ENCODE data around the gene GRWD1.

The GRWD1 gene

DNA sequence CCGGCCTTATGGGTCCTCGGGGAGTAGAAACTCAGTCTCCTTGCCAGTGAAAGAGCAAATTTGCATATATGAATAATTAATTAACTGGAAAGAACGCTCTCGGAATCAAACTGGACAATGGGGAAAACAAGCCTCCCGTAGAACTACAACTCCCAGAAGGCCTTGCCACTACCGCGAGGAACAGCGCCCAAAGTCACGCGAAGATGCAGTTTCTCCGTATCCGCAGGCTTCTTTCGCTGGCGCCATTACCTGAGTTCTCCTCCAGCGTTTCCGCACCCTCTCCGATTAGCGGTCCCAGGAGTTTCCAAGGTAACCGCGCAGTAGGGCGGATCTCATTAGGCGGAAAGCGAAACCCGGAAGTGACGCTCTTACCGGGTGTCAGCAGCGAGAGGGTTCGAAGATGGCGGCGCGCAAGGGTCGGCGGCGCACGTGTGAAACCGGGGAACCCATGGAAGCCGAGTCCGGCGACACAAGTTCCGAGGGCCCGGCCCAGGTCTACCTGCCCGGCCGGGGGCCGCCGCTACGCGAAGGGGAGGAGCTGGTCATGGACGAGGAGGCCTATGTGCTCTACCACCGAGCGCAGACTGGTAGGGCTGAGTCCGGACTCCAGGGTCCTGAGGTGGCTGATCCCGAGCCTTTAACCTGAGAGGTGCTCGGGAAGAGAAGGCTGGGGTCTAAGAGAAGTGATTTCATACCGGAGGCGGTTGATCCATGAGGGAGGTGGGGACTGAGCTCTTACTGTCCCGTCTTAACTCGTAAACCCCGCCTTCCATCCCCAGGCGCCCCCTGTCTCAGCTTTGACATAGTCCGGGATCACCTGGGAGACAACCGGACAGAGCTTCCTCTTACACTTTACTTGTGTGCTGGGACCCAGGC lies at the start of gene GRWD1:
Gene GRWD1 (plus strand): TSS at position 378 of the 876 bp plus-strand sequence. CDS start 23 bp downstream, at position 401.
- Histone ChIP-seq H3K27me3 (ENCODE audit: control insufficient read depth in 1 of 2, insufficient read depth in 2 of 2, low read length in 2 of 2) (peaks cover 22 to 23% of the 10 kb centered on the region in 2 donors), H3K27ac (ENCODE audit: low read depth, low read length) (peak within 1 kb of the TSS; percentile 89), H3K4me1 (ENCODE audit: control insufficient read depth in 1 of 2, insufficient read depth in 2 of 2, low read length in 2 of 2) (peaks cover 12 to 22% of the 10 kb centered on the region in 2 donors), H3K36me3 (ENCODE audit: control insufficient read depth in 1 of 2, insufficient read depth in 2 of 2, low read length in 2 of 2) (peaks cover 14 to 36% of the 10 kb centered on the region in 2 donors), H3K9ac (ENCODE audit: low read depth in 1 of 2, low read length in 2 of 2) (peak within 1 kb of the TSS; percentile 68 to 80), H3K4me3 (ENCODE audit: low read depth in 1 of 2, low read length in 2 of 2) (peak within 1 kb of the TSS; percentile 92 to 98), H3K9me3 (ENCODE audit: control insufficient read depth in 1 of 2, low read length in 2 of 2) (no peaks in the 10 kb centered on the region)

- peaks cover 28 to 30% of the 10 kb centered on the region in 2 donors for H3K4me1 ChIP-seq (ENCODE audit: control insufficient read depth in 1 of 2, insufficient read depth in 2 of 2, low read length in 2 of 2)
- no peak overlapping the region for H3K9ac ChIP-seq (ENCODE audit: low read depth in 1 of 2, low read length in 2 of 2)
- H3K9me3 ChIP-seq (ENCODE audit: control insufficient read depth in 1 of 2, low read length in 2 of 2), result no peaks in the 10 kb centered on the region
- no peak overlapping the region for H3K4me3 ChIP-seq (ENCODE audit: low read depth in 1 of 2, low read length in 2 of 2)
- peaks cover 55% of the 10 kb centered on the region in 2 donors for H3K27me3 ChIP-seq (ENCODE audit: control insufficient read depth in 1 of 2, insufficient read depth in 2 of 2, low read length in 2 of 2)
- no peaks in the 10 kb centered on the region for H3K36me3 ChIP-seq (ENCODE audit: control insufficient read depth in 1 of 2, insufficient read depth in 2 of 2, low read length in 2 of 2)
- no peak overlapping the region for H3K27ac ChIP-seq (ENCODE audit: low read depth, low read length)
Measured at GRCh38 chr19:48396016-48396823, 49.6 kb upstream of the GRWD1 start.

- Histone ChIP-seq H3K27me3 (ENCODE audit: control insufficient read depth in 1 of 2, insufficient read depth in 2 of 2, low read length in 2 of 2) (peaks cover 55% of the 10 kb centered on the region in 2 donors), H3K4me3 (ENCODE audit: low read depth in 1 of 2, low read length in 2 of 2) (no peak overlapping the region), H3K36me3 (ENCODE audit: control insufficient read depth in 1 of 2, insufficient read depth in 2 of 2, low read length in 2 of 2) (no peaks in the 10 kb centered on the region), H3K4me1 (ENCODE audit: control insufficient read depth in 1 of 2, insufficient read depth in 2 of 2, low read length in 2 of 2) (peaks cover 28 to 30% of the 10 kb centered on the region in 2 donors), H3K27ac (ENCODE audit: low read depth, low read length) (no peak overlapping the region), H3K9ac (ENCODE audit: low read depth in 1 of 2, low read length in 2 of 2) (no peak overlapping the region), H3K9me3 (ENCODE audit: control insufficient read depth in 1 of 2, low read length in 2 of 2) (no peaks in the 10 kb centered on the region)
Measured at GRCh38 chr19:48396824-48397176, 49.0 kb upstream of the GRWD1 start.

- H3K27ac ChIP-seq (ENCODE audit: low read depth, low read length), result no peak overlapping the region
- H3K4me3 ChIP-seq (ENCODE audit: low read depth in 1 of 2, low read length in 2 of 2), result peak overlapping the region; percentile 65 to 75
- peaks cover 53% of the 10 kb centered on the region in 2 donors for H3K27me3 ChIP-seq (ENCODE audit: control insufficient read depth in 1 of 2, insufficient read depth in 2 of 2, low read length in 2 of 2)
Measured at GRCh38 chr19:48397263-48398101, 48.3 kb upstream of the GRWD1 start.

GRCh38 chr19:48398102-48398374 lies 47.7 kb upstream of the GRWD1 start:
- Histone ChIP-seq H3K27ac (ENCODE audit: low read depth, low read length) (no peak overlapping the region), H3K36me3 (ENCODE audit: control insufficient read depth in 1 of 2, insufficient read depth in 2 of 2, low read length in 2 of 2) (no peaks in the 10 kb centered on the region), H3K9ac (ENCODE audit: low read depth in 1 of 2, low read length in 2 of 2) (peak overlapping the region; percentile 56 to 84), H3K9me3 (ENCODE audit: control insufficient read depth in 1 of 2, low read length in 2 of 2) (no peaks in the 10 kb centered on the region), H3K4me3 (ENCODE audit: low read depth in 1 of 2, low read length in 2 of 2) (peak overlapping the region; percentile 65 to 75), H3K4me1 (ENCODE audit: control insufficient read depth in 1 of 2, insufficient read depth in 2 of 2, low read length in 2 of 2) (peaks cover 28 to 30% of the 10 kb centered on the region in 2 donors), H3K27me3 (ENCODE audit: control insufficient read depth in 1 of 2, insufficient read depth in 2 of 2, low read length in 2 of 2) (peaks cover 48% of the 10 kb centered on the region in 2 donors)

More at GRCh38 chr19:48397263-48398101, 48.3 kb upstream of the GRWD1 start:
- Histone ChIP-seq H3K36me3 (ENCODE audit: control insufficient read depth in 1 of 2, insufficient read depth in 2 of 2, low read length in 2 of 2) (no peaks in the 10 kb centered on the region), H3K9me3 (ENCODE audit: control insufficient read depth in 1 of 2, low read length in 2 of 2) (no peaks in the 10 kb centered on the region), H3K9ac (ENCODE audit: low read depth in 1 of 2, low read length in 2 of 2) (peak overlapping the region; percentile 56 to 84), H3K4me1 (ENCODE audit: control insufficient read depth in 1 of 2, insufficient read depth in 2 of 2, low read length in 2 of 2) (peaks cover 28 to 30% of the 10 kb centered on the region in 2 donors)

GRCh38 chr19:48398375-48399235 lies 47.2 kb upstream of the GRWD1 start:
- H3K27me3 ChIP-seq (ENCODE audit: control insufficient read depth in 1 of 2, insufficient read depth in 2 of 2, low read length in 2 of 2), result peaks cover 42 to 43% of the 10 kb centered on the region in 2 donors
- no peak overlapping the region for H3K9ac ChIP-seq (ENCODE audit: low read depth in 1 of 2, low read length in 2 of 2)
- H3K4me1 ChIP-seq (ENCODE audit: control insufficient read depth in 1 of 2, insufficient read depth in 2 of 2, low read length in 2 of 2), result peaks cover 28 to 30% of the 10 kb centered on the region in 2 donors
- no peaks in the 10 kb centered on the region for H3K9me3 ChIP-seq (ENCODE audit: control insufficient read depth in 1 of 2, low read length in 2 of 2)
- H3K36me3 ChIP-seq (ENCODE audit: control insufficient read depth in 1 of 2, insufficient read depth in 2 of 2, low read length in 2 of 2), result no peaks in the 10 kb centered on the region
- peak overlapping the region; percentile 65 to 75 for H3K4me3 ChIP-seq (ENCODE audit: low read depth in 1 of 2, low read length in 2 of 2)
- no peak overlapping the region for H3K27ac ChIP-seq (ENCODE audit: low read depth, low read length)

- no peaks in the 10 kb centered on the region for H3K36me3 ChIP-seq (ENCODE audit: control insufficient read depth in 1 of 2, insufficient read depth in 2 of 2, low read length in 2 of 2)
- peaks cover 18 to 26% of the 10 kb centered on the region in 2 donors for H3K4me1 ChIP-seq (ENCODE audit: control insufficient read depth in 1 of 2, insufficient read depth in 2 of 2, low read length in 2 of 2)
- H3K27me3 ChIP-seq (ENCODE audit: control insufficient read depth in 1 of 2, insufficient read depth in 2 of 2, low read length in 2 of 2), result peaks cover 29% of the 10 kb centered on the region in 2 donors
- H3K9me3 ChIP-seq (ENCODE audit: control insufficient read depth in 1 of 2, low read length in 2 of 2), result no peaks in the 10 kb centered on the region
- no peak overlapping the region for H3K27ac ChIP-seq (ENCODE audit: low read depth, low read length)
- H3K9ac ChIP-seq (ENCODE audit: low read depth in 1 of 2, low read length in 2 of 2), result no peak overlapping the region
- H3K4me3 ChIP-seq (ENCODE audit: low read depth in 1 of 2, low read length in 2 of 2), result peak overlapping the region in 1 of 2 donors; percentile 58
Measured at GRCh38 chr19:48400018-48400742, 45.6 kb upstream of the GRWD1 start.

DNA sequence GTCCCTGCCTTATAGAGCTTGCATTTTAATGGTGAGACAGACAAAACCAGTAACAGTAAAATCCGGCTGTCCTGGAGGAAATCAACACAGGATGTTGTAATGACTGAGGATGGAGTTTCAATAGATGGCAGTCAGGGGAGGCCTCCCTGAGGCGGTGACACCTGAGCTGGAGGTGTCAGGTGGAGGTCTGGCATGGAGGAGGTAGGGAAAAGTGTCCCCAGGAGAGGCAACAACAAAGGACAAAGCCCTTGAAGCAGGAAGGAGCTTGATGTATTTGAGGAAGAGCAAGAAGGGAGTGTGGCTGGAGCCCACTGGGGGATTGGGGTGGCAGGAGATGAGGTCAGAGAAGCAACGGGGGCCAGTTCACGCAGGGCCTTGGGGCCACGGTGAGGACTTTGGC lies 44.5 kb upstream of the GRWD1 start:
- no peaks in the 10 kb centered on the region for H3K9me3 ChIP-seq (ENCODE audit: control insufficient read depth in 1 of 2, low read length in 2 of 2)
- no peak overlapping the region for H3K4me3 ChIP-seq (ENCODE audit: low read depth in 1 of 2, low read length in 2 of 2)
- H3K9ac ChIP-seq (ENCODE audit: low read depth in 1 of 2, low read length in 2 of 2), result no peak overlapping the region
- peaks cover 18 to 19% of the 10 kb centered on the region in 2 donors for H3K27me3 ChIP-seq (ENCODE audit: control insufficient read depth in 1 of 2, insufficient read depth in 2 of 2, low read length in 2 of 2)
- peaks cover 15 to 20% of the 10 kb centered on the region in 2 donors for H3K4me1 ChIP-seq (ENCODE audit: control insufficient read depth in 1 of 2, insufficient read depth in 2 of 2, low read length in 2 of 2)
- no peaks in the 10 kb centered on the region for H3K36me3 ChIP-seq (ENCODE audit: control insufficient read depth in 1 of 2, insufficient read depth in 2 of 2, low read length in 2 of 2)
- H3K27ac ChIP-seq (ENCODE audit: low read depth, low read length), result no peak overlapping the region

GRCh38 chr19:48403606-48404005 lies 42.2 kb upstream of the GRWD1 start:
- no peaks in the 10 kb centered on the region for H3K36me3 ChIP-seq (ENCODE audit: control insufficient read depth in 1 of 2, insufficient read depth in 2 of 2, low read length in 2 of 2)
- H3K27ac ChIP-seq (ENCODE audit: low read depth, low read length), result no peak overlapping the region
- no peak overlapping the region for H3K9ac ChIP-seq (ENCODE audit: low read depth in 1 of 2, low read length in 2 of 2)
- H3K27me3 ChIP-seq (ENCODE audit: control insufficient read depth in 1 of 2, insufficient read depth in 2 of 2, low read length in 2 of 2), result no peaks in the 10 kb centered on the region
- H3K9me3 ChIP-seq (ENCODE audit: control insufficient read depth in 1 of 2, low read length in 2 of 2), result no peaks in the 10 kb centered on the region
- peaks cover 0 to 6% of the 10 kb centered on the region in 2 donors for H3K4me1 ChIP-seq (ENCODE audit: control insufficient read depth in 1 of 2, insufficient read depth in 2 of 2, low read length in 2 of 2)
- H3K4me3 ChIP-seq (ENCODE audit: low read depth in 1 of 2, low read length in 2 of 2), result no peak overlapping the region

Measured in duodenal mucosa (tissue), 2 donors.